H9 (cell line): ENCODE measurements around the gene MYO18B. TPM values are rescaled to one million over a fixed set of nuclear protein-coding genes. Genes with fewer than 3 reads are reported as not detected.

Experiments
- DNase-seq: peaks from one replicate; pipeline ENCODE4 v3.0.0-alpha.2; 2017
- H2AFZ ChIP-seq: one replicate; pipeline ENCODE4 v1.6.1; 2013; ENCODE audit warnings: mild to moderate bottlenecking, low read length, control low read depth, moderate library complexity
- H2AK5ac ChIP-seq: 2 replicates; pipeline ENCODE4 v1.6.1; 2013; ENCODE audit warnings: low read length, control low read depth, mixed read lengths; ENCODE audit not compliant: insufficient read length
- H2BK120ac ChIP-seq: one replicate; pipeline ENCODE4 v1.6.1; 2013; ENCODE audit warnings: low read depth, mild to moderate bottlenecking, low read length, control low read depth, inconsistent platforms; ENCODE audit not compliant: poor library complexity, severe bottlenecking
- H2BK12ac ChIP-seq: 2 replicates; pipeline ENCODE4 v1.6.1; 2013; ENCODE audit warnings: low read length, control low read depth, mixed read lengths, low read depth; ENCODE audit not compliant: insufficient read length
- H2BK15ac ChIP-seq: 2 replicates; pipeline ENCODE4 v1.6.1; 2013; ENCODE audit warnings: low read depth, low read length, control low read depth
- H2BK20ac ChIP-seq: one replicate; pipeline ENCODE4 v1.6.1; 2013; ENCODE audit warnings: low read depth, mild to moderate bottlenecking, low read length, control low read depth, inconsistent platforms; ENCODE audit not compliant: poor library complexity, severe bottlenecking
- H2BK5ac ChIP-seq: 2 replicates; pipeline ENCODE4 v1.6.1; 2013; ENCODE audit warnings: low read length, control low read depth, mixed read lengths; ENCODE audit not compliant: insufficient read length
- H3K14ac ChIP-seq: 2 replicates; pipeline ENCODE4 v1.6.1; 2013; ENCODE audit warnings: low read length, control low read depth; ENCODE audit not compliant: insufficient read depth
- H3K18ac ChIP-seq: 2 replicates; pipeline ENCODE4 v1.6.1; 2013; ENCODE audit warnings: low read depth, mild to moderate bottlenecking, mixed read lengths, low read length, control low read depth; ENCODE audit not compliant: insufficient read length
- H3K23ac ChIP-seq: 2 replicates; pipeline ENCODE4 v1.6.1; 2013; ENCODE audit warnings: low read length, control low read depth, mixed read lengths, low read depth; ENCODE audit not compliant: insufficient read length
- H3K23me2 ChIP-seq: 2 replicates; pipeline ENCODE4 v1.6.1; 2013; ENCODE audit warnings: low read depth, mild to moderate bottlenecking, mixed read lengths, low read length, control low read depth; ENCODE audit not compliant: insufficient read length, poor library complexity, severe bottlenecking
- H3K27ac ChIP-seq: 2 replicates; pipeline ENCODE4 v1.5.1; 2013; ENCODE audit warnings: low read length, control low read depth, mixed read lengths, low read depth; ENCODE audit not compliant: insufficient read length
- H3K27me3 ChIP-seq: 2 replicates; pipeline ENCODE4 v1.6.1; 2013; ENCODE audit warnings: low read length, control low read depth, inconsistent platforms; ENCODE audit not compliant: insufficient read depth
- H3K4ac ChIP-seq: 2 replicates; pipeline ENCODE4 v1.6.1; 2013; ENCODE audit warnings: low read depth, mild to moderate bottlenecking, control low read depth, inconsistent platforms, low read length, moderate library complexity
- H3K4me1 ChIP-seq: 2 replicates; pipeline ENCODE4 v1.6.1; 2013; ENCODE audit warnings: low read length, control low read depth, inconsistent platforms; ENCODE audit not compliant: insufficient read depth
- H3K4me2 ChIP-seq: 2 replicates; pipeline ENCODE4 v1.6.1; 2013; ENCODE audit warnings: low read length, control low read depth, mixed read lengths; ENCODE audit not compliant: insufficient read length, insufficient read depth
- H3K56ac ChIP-seq: 2 replicates; pipeline ENCODE4 v1.6.1; 2013; ENCODE audit warnings: low read depth, mild to moderate bottlenecking, mixed read lengths, low read length, control low read depth; ENCODE audit not compliant: insufficient read length
- H3K79me1 ChIP-seq: 2 replicates; pipeline ENCODE4 v1.6.1; 2013; ENCODE audit warnings: low read depth, mild to moderate bottlenecking, moderate library complexity, low read length, control low read depth, inconsistent platforms; ENCODE audit not compliant: insufficient read depth, poor library complexity, severe bottlenecking
- H3K79me2 ChIP-seq: 2 replicates; pipeline ENCODE4 v1.6.1; 2013; ENCODE audit warnings: low read length, control low read depth, inconsistent platforms; ENCODE audit not compliant: insufficient read depth
- H3K9ac ChIP-seq: 2 replicates; pipeline ENCODE4 v1.6.1; 2013; ENCODE audit warnings: low read length, control low read depth, mixed read lengths; ENCODE audit not compliant: insufficient read length; ENCODE audit errors: extremely low read depth
- H3K9me3 ChIP-seq: one replicate; pipeline ENCODE4 v1.6.1; 2013; ENCODE audit warnings: low read depth, low read length, inconsistent platforms; ENCODE audit not compliant: control insufficient read depth
- H3T11ph ChIP-seq: one replicate; pipeline ENCODE4 v1.6.1; 2013; ENCODE audit warnings: mild to moderate bottlenecking, low read length, control low read depth, inconsistent platforms
- H4K20me1 ChIP-seq: one replicate; pipeline ENCODE4 v1.6.1; 2013; ENCODE audit not compliant: control insufficient read depth, insufficient read length, insufficient read depth
- H4K5ac ChIP-seq: 2 replicates; pipeline ENCODE4 v1.6.1; 2013; ENCODE audit warnings: low read depth, mild to moderate bottlenecking, mixed read lengths, low read length, control low read depth; ENCODE audit not compliant: insufficient read length
- H4K8ac ChIP-seq: replicated peaks from 2 replicates; pipeline ENCODE4 v1.6.1; 2013; ENCODE audit warnings: low read length, control low read depth, mixed read lengths, low read depth; ENCODE audit not compliant: insufficient read length
- H4K91ac ChIP-seq: 2 replicates; pipeline ENCODE4 v1.6.1; 2013; ENCODE audit warnings: low read depth, mild to moderate bottlenecking, moderate library complexity, mixed read lengths, low read length, control low read depth; ENCODE audit not compliant: insufficient read length
- H3K27ac Mint-ChIP-seq, 3 experiments: 2 replicates in 2 of 3; 3 replicates in 1 of 3; pipeline ENCODE4 v1.8.0; 2020 to 2021; ENCODE audit warnings: mixed read lengths in 3 of 3, mild to moderate bottlenecking in 1 of 3, moderate library complexity in 1 of 3
- H3K27me3 Mint-ChIP-seq: 2 replicates; pipeline ENCODE4 v1.8.0; 2021; ENCODE audit warnings: low read depth, mild to moderate bottlenecking, moderate library complexity, mixed read lengths
- H3K36me3 Mint-ChIP-seq, 3 experiments: 2 replicates in 2 of 3; 3 replicates in 1 of 3; pipeline ENCODE4 v1.8.0; 2020 to 2021; ENCODE audit warnings: low read depth in 3 of 3, mixed read lengths in 3 of 3; ENCODE audit not compliant: insufficient read depth in 1 of 3
- H3K4me1 Mint-ChIP-seq, 2 experiments: 2 replicates each; pipeline ENCODE4 v1.8.0; 2020; ENCODE audit warnings: mixed read lengths in 2 of 2
- H3K4me3 Mint-ChIP-seq, 2 experiments: 2 replicates in 1 of 2; 3 replicates in 1 of 2; pipeline ENCODE4 v1.8.0; 2020 to 2021; ENCODE audit warnings: mild to moderate bottlenecking in 2 of 2, mixed read lengths in 2 of 2, moderate library complexity in 1 of 2
- H3K9me3 Mint-ChIP-seq, 2 experiments: 2 replicates in 1 of 2; 3 replicates in 1 of 2; pipeline ENCODE4 v1.8.0; 2020; ENCODE audit warnings: mild to moderate bottlenecking in 2 of 2, mixed read lengths in 2 of 2, moderate library complexity in 1 of 2
- WGBS: extraction: QIAGEN DNeasy Blood & Tissue Kit; methylation state at CpG from one replicate; pipeline ENCODE4 v1.1.7; 2013; ENCODE audit warnings: missing lambda C conversion rate, low lambda C conversion rate, mixed read lengths; ENCODE audit not compliant: insufficient read length; ENCODE audit errors: extremely low coverage; 5-methylcytosine and 5-hydroxymethylcytosine counted together
- total RNA-seq: library from RNA; stranded (reverse); gene quantifications from 2 replicates; pipeline ENCODE4 v1.2.1, GENCODE V29; 2021
- TF ChIP-seq, protein P1 (sequence below): fragments of 200-600 bp; sonication (generic); conservative IDR thresholded peaks from 3 replicates; pipeline ENCODE4 v1.8.0; 2021; ENCODE audit warnings: antibody characterized with exemption, mild to moderate bottlenecking

Gene MYO18B
- total RNA-seq, 1 experiment from 2014 or later: 0.46 TPM

DNA sequence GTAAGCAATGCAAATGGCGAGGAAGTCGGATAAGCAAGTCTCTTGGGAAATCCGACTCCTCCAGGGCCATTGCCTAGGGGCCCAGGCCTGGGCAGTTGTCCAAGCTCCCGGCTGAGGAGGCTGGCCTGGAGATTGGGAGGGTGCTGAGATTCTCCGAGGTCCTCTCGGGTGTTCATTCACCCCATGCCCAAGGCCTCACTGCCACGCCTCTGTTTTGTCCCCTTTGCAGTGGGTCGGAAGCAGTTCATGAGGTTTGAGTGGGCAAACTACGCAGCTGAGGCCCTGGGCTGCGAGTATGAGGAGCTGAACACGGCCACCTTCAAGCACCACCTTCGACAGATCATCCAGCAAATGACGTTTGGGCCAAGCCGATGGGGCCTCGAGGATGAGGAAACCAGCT is 81.3 kb downstream of the MYO18B start:
- H3K27ac Mint-ChIP-seq: no peak overlapping the region
- Histone ChIP-seq H2BK12ac (no peak overlapping the region), H3T11ph (no peak overlapping the region), H3K27ac (no peak overlapping the region), H2BK5ac (no peak overlapping the region), H4K5ac (no peak overlapping the region), H3K79me2 (no peaks in the 10 kb centered on the region), H4K20me1 (no peaks in the 10 kb centered on the region), H3K56ac (no peak overlapping the region), H2AK5ac (no peak overlapping the region), H3K4ac (no peak overlapping the region), H3K4me1 (no peaks in the 10 kb centered on the region), H3K18ac (no peak overlapping the region), H3K23me2 (no peaks in the 10 kb centered on the region), H2AFZ (no peak overlapping the region), H2BK20ac (no peak overlapping the region), H3K27me3 (no peaks in the 10 kb centered on the region), H2BK15ac (no peak overlapping the region; the same call in 1 of the 2 replicates), H4K91ac (no peak overlapping the region), H3K9me3 (peaks cover 6% of the 10 kb centered on the region), H3K23ac (no peak overlapping the region), H3K4me2 (no peak overlapping the region), H3K14ac (no peak overlapping the region), H3K79me1 (no peaks in the 10 kb centered on the region), H2BK120ac (no peak overlapping the region), H4K8ac (no peak overlapping the region), H3K9ac (no peak overlapping the region)
- WGBS: no CpG with 5 or more reads among the region's 15 CpGs
- no peak for DNase-seq
- no peak overlapping the region for H3K4me3 Mint-ChIP-seq
- H3K27me3 Mint-ChIP-seq: peaks cover 27% of the 10 kb centered on the region
- H3K9me3 Mint-ChIP-seq: peaks cover 21 to 23% of the 10 kb centered on the region in 2 experiments
- no peaks in the 10 kb centered on the region; a peak in 1 of 4 replicates for H3K4me1 Mint-ChIP-seq
- peaks cover 4 to 11% (median 7%) of the 10 kb centered on the region in 3 experiments; a peak in 5 of 7 replicates for H3K36me3 Mint-ChIP-seq
- TF ChIP-seq, protein P1, sequence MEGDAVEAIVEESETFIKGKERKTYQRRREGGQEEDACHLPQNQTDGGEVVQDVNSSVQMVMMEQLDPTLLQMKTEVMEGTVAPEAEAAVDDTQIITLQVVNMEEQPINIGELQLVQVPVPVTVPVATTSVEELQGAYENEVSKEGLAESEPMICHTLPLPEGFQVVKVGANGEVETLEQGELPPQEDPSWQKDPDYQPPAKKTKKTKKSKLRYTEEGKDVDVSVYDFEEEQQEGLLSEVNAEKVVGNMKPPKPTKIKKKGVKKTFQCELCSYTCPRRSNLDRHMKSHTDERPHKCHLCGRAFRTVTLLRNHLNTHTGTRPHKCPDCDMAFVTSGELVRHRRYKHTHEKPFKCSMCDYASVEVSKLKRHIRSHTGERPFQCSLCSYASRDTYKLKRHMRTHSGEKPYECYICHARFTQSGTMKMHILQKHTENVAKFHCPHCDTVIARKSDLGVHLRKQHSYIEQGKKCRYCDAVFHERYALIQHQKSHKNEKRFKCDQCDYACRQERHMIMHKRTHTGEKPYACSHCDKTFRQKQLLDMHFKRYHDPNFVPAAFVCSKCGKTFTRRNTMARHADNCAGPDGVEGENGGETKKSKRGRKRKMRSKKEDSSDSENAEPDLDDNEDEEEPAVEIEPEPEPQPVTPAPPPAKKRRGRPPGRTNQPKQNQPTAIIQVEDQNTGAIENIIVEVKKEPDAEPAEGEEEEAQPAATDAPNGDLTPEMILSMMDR: no peak
